ENCODE results near the gene STK38L. TPM values are rescaled to one million over a fixed set of nuclear protein-coding genes. Genes with fewer than 3 reads are reported as not detected.

The STK38L gene
- total and polyA plus RNA-seq, 9 of the 15 experiments (the other 6 are each of a cell fraction or from before 2014, with no cell fraction given), result 2.6 to 10.7 (median 6.9) TPM

- H3K9me3 ChIP-seq (replicated peaks; ENCODE audit: control insufficient read depth, insufficient read depth, low read depth, low read length), result no peaks in the 10 kb centered on the region
- no peaks in the 10 kb centered on the region for H3K4me1 ChIP-seq (replicated peaks in 1 of 2; ENCODE audit: control insufficient read depth in 2 of 2, insufficient read depth in 2 of 2, low read length in 2 of 2)
- no peaks in the 10 kb centered on the region for H3K79me2 ChIP-seq (ENCODE audit: control insufficient read depth, insufficient read depth, low read length)
- H3K4me3 ChIP-seq, result no peak overlapping the region
- POLR2A ChIA-PET, result no interaction called here
- no peak for ATAC-seq
- in situ Hi-C loops (cut with MboI), result no loop called here
- no peaks in the 10 kb centered on the region for H3K36me3 ChIP-seq (ENCODE audit: control insufficient read depth, insufficient read depth, low read length)
- intact Hi-C loops (cut with micrococcal nuclease), result no loop called here
- H3K27me3 ChIP-seq (ENCODE audit: control insufficient read depth in 2 of 2, insufficient read depth in 2 of 2, low read length in 2 of 2), result peaks cover 0 to 4% of the 10 kb centered on the region in 2 experiments; a peak in 1 of 5 replicates
- no peak overlapping the region for H3K4me2 ChIP-seq (ENCODE audit: insufficient read depth, low read length)
- CTCF ChIA-PET (ENCODE audit: low intra/inter-chr PET ratio), result no interaction called here
- no peak overlapping the region for H3K27ac ChIP-seq (ENCODE audit: extremely low read depth, low read depth, low read length)
- no peak overlapping the region for H3K9ac ChIP-seq (ENCODE audit: insufficient read depth in 1 of 2, low read depth in 2 of 2, low read length in 2 of 2)
- no peak for FAIRE-seq
- WGBS (ENCODE audit: insufficient coverage, low coverage, missing lambda C conversion rate), result 0% methylated on average over 1 of the region's 1 CpG
- no peaks in the 10 kb centered on the region for H3K9me1 ChIP-seq (ENCODE audit: control insufficient read depth, insufficient read depth, low read length)
- H4K20me1 ChIP-seq (replicated peaks; ENCODE audit: control insufficient read depth, insufficient read depth, low read length), result 0 out of 2 replicates have a peak, but pooled peaks cover 2% of the 10 kb centered on the region
- no TSS peak for BruUV-seq (replicated peaks)
- no peak for DNase-seq (ENCODE audit: extremely low read depth in 1 of 4, low spot score in 3 of 4)
- H2AFZ ChIP-seq (ENCODE audit: low read depth, low read length), result no peak overlapping the region
- no peak for TF ChIP-seq ZBTB40 (IDR thresholded peaks at IDR 0.05)
- TF ChIP-seq ZBTB40 (CRISPR knock-in tag; IDR thresholded peaks at IDR 0.05), result no peak
- no peak for TF ChIP-seq TAL1 (IDR thresholded peaks at IDR 0.05)
- TF ChIP-seq HDAC2 (IDR thresholded peaks at IDR 0.05), result no peak
- no peak for TF ChIP-seq CHD1 (IDR thresholded peaks at IDR 0.05; ENCODE audit: low read length)
- TF ChIP-seq ZNF395 (CRISPR knock-in tag; IDR thresholded peaks at IDR 0.05), result no peak
- no peak for TF ChIP-seq BMI1 (IDR thresholded peaks at IDR 0.05; ENCODE audit: low read length)
- TF ChIP-seq TRIM28 (IDR thresholded peaks at IDR 0.05), result no peak
- TF ChIP-seq TCF7L2 (IDR thresholded peaks at IDR 0.05; ENCODE audit: low read depth, low read length), result no peak
- no peak for TF ChIP-seq IRF9 (tag; IDR thresholded peaks at IDR 0.05)
- TF ChIP-seq EWSR1 (IDR thresholded peaks at IDR 0.05; ENCODE audit: borderline replicate concordance, low read depth, partially characterized antibody), result no peak
- no peak for TF ChIP-seq SAFB2 (IDR thresholded peaks at IDR 0.05; ENCODE audit: borderline replicate concordance, low read depth, low read length, severe bottlenecking)
Observed at GRCh38 chr12:27206801-27207502, 37.1 kb upstream of the STK38L start.

Data from K562 (cell line).